ENCODE data around the gene ADCY6.

The ADCY6 gene

GRCh38 chr12:48744251-48745008, 44.5 kb downstream of the ADCY6 start:
- TF ChIP-seq EGR1 (IDR thresholded peaks at IDR 0.05) (no peak), EP300 (IDR thresholded peaks at IDR 0.05; ENCODE audit: borderline replicate concordance) (no peak), FOXM1 (IDR thresholded peaks at IDR 0.05; ENCODE audit: borderline replicate concordance, low read depth) (no peak), REST (IDR thresholded peaks at IDR 0.05; ENCODE audit: low read depth) (no peak), TAF1 (IDR thresholded peaks at IDR 0.05; ENCODE audit: low read depth) (no peak), TCF12 (IDR thresholded peaks at IDR 0.05; ENCODE audit: low read depth) (no peak), RAD21 (IDR thresholded peaks at IDR 0.05; ENCODE audit: low read depth) (no peak), TEAD4 (IDR thresholded peaks at IDR 0.05) (no peak), CEBPB (IDR thresholded peaks at IDR 0.05) (no peak), USF1 (IDR thresholded peaks at IDR 0.05) (no peak), MAX (IDR thresholded peaks at IDR 0.05) (no peak), NFIC (IDR thresholded peaks at IDR 0.05) (no peak), CREB1 (IDR thresholded peaks at IDR 0.05; ENCODE audit: low read depth) (no peak), ZBTB7A (IDR thresholded peaks at IDR 0.05; ENCODE audit: low read depth) (no peak)

GRCh38 chr12:48739618-48740269, 49.1 kb downstream of the ADCY6 start:
- TF ChIP-seq TCF12 (IDR thresholded peaks at IDR 0.05; ENCODE audit: low read depth) (no peak), YY1 (IDR thresholded peaks at IDR 0.05; ENCODE audit: low read depth) (no peak), CEBPB (IDR thresholded peaks at IDR 0.05) (no peak), MAX (IDR thresholded peaks at IDR 0.05) (no peak), CREB1 (IDR thresholded peaks at IDR 0.05; ENCODE audit: low read depth) (no peak), FOXM1 (IDR thresholded peaks at IDR 0.05; ENCODE audit: borderline replicate concordance, low read depth) (no peak), NFIC (IDR thresholded peaks at IDR 0.05) (no peak), EGR1 (IDR thresholded peaks at IDR 0.05) (no peak), USF1 (IDR thresholded peaks at IDR 0.05) (no peak), TAF1 (IDR thresholded peaks at IDR 0.05; ENCODE audit: low read depth) (no peak), EP300 (IDR thresholded peaks at IDR 0.05; ENCODE audit: borderline replicate concordance) (no peak), TEAD4 (IDR thresholded peaks at IDR 0.05) (no peak), REST (IDR thresholded peaks at IDR 0.05; ENCODE audit: low read depth) (no peak), RAD21 (IDR thresholded peaks at IDR 0.05; ENCODE audit: low read depth) (no peak), ZBTB7A (IDR thresholded peaks at IDR 0.05; ENCODE audit: low read depth) (no peak)

- TF ChIP-seq FOXM1 (IDR thresholded peaks at IDR 0.05; ENCODE audit: borderline replicate concordance, low read depth) = no peak
- TF ChIP-seq MAX (IDR thresholded peaks at IDR 0.05) = no peak
- TF ChIP-seq ZBTB7A (IDR thresholded peaks at IDR 0.05; ENCODE audit: low read depth) = no peak
- TF ChIP-seq CEBPB (IDR thresholded peaks at IDR 0.05) = peak; percentile 59; the same call in 1 of the 2 replicates
- TF ChIP-seq REST (IDR thresholded peaks at IDR 0.05; ENCODE audit: low read depth) = peak; percentile 75
- TF ChIP-seq TCF12 (IDR thresholded peaks at IDR 0.05; ENCODE audit: low read depth) = no peak
These were observed 52.4 kb downstream of the ADCY6 start for GRCh38 chr12:48736456-48736855.

- TF ChIP-seq TCF12 (IDR thresholded peaks at IDR 0.05; ENCODE audit: low read depth) (no peak), ZBTB7A (IDR thresholded peaks at IDR 0.05; ENCODE audit: low read depth) (no peak)
These were observed 60.1 kb downstream of the ADCY6 start for GRCh38 chr12:48728807-48729206.
